ENCODE data around the gene SERPINB2.
"Not testable (repeated sequence)": the region's sequence is repeated elsewhere in the genome, so short reads cannot be mapped to it uniquely, and the experiment has no call there.

Gene SERPINB2

GRCh38 chr18:63936156-63936931, 48.8 kb downstream of the SERPINB2 start:
- DNase-seq (ENCODE audit: low spot score) = peak; percentile 42

- DNase-seq (ENCODE audit: low spot score) = no peak
Measured at GRCh38 chr18:63936932-63937393, 49.5 kb downstream of the SERPINB2 start.

GRCh38 chr18:63940008-63940407, 52.5 kb downstream of the SERPINB2 start:
- no peak for DNase-seq (ENCODE audit: low spot score)

- DNase-seq (ENCODE audit: low spot score) = not testable (repeated sequence)
Measured at GRCh38 chr18:63940543-63941050, 53.1 kb downstream of the SERPINB2 start.

GRCh38 chr18:63947051-63947790, 59.7 kb downstream of the SERPINB2 start:
- no peak for DNase-seq (ENCODE audit: low spot score)

DNA sequence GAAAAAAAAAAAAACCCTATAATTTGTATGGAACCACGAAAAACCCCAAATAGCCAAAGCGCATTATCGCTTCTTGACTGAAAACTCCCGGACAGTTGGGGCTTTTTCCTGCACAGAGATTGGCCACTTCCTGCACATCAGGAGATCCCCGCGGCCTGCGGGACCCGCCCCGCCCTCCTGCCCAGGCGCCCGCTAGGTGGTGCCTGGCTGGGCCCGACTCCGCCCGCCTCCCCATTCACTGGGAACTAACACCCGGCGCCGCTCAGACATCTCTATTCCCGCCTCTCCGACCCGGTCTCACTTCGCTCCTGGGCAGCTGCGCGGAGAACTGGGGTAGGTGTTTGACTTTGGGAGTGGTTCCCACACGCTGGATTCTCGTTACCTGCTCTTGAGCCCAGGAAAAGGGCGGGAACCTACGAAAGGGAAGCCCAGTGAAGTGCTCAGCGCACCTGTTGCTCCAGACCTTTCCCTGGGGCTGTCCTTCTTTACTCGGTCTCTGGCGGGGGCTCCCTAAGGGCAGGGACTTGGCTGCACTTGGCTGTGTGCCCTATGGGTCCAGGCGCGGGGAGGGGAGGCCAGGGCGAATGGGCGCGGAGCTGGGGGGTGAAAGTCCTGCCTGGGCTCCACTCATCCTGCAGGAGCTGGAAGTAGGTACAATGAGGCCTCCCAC, 61.7 kb downstream of the SERPINB2 start, which contains the start of gene HMSD:
Gene HMSD (plus strand): TSS at position 234 of the 670 bp plus-strand sequence. CDS start 4,155 bp downstream, outside the sequence.
- no peak for DNase-seq (ENCODE audit: low spot score)

DNA sequence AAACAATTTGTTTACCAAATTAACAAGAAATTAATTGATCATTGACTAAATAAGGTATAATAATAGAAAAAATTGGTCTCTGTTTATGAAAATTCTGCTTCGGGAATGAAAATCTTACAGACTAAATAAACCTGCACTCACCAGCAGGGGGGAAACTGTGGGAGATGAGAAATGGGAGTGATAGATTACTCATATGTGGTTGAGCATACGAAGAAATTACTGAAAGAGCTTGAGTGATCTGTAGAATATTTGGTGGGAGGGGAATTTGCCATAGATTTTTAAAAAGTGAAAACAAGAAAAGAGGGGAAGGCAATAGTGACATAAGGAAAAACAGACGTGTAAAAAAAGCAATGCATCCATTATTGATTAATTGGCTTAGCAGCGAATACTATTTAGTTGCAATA, 63.8 kb downstream of the SERPINB2 start:
- DNase-seq (ENCODE audit: low spot score) = no peak

Data from HuH-7 (cell line).